ENCODE data around the gene PKP2. TPM values are rescaled to one million over a fixed set of nuclear protein-coding genes. Genes with fewer than 3 reads are reported as not detected.

PKP2 gene
- total and polyA plus RNA-seq, 9 of the 15 experiments (the other 6 are each of a cell fraction or from before 2014, with no cell fraction given): 1.6 to 4.2 (median 2.8) TPM

GRCh38 chr12:32903763-32904162 is 7.2 kb upstream of the PKP2 start:
- Histone ChIP-seq H3K9me3 (replicated peaks; ENCODE audit: control insufficient read depth, insufficient read depth, low read depth, low read length) (no peaks in the 10 kb centered on the region), H3K27me3 (ENCODE audit: control insufficient read depth in 2 of 2, insufficient read depth in 2 of 2, low read length in 2 of 2) (no peaks in the 10 kb centered on the region), H3K79me2 (ENCODE audit: control insufficient read depth, insufficient read depth, low read length) (no peaks in the 10 kb centered on the region), H3K9ac (ENCODE audit: insufficient read depth in 1 of 2, low read depth in 2 of 2, low read length in 2 of 2) (no peak overlapping the region), H3K4me2 (ENCODE audit: insufficient read depth, low read length) (no peak overlapping the region), H4K20me1 (replicated peaks; ENCODE audit: control insufficient read depth, insufficient read depth, low read length) (no peaks in the 10 kb centered on the region), H3K27ac (ENCODE audit: extremely low read depth, low read depth, low read length) (no peak overlapping the region), H3K4me1 (replicated peaks in 1 of 2; ENCODE audit: control insufficient read depth in 2 of 2, insufficient read depth in 2 of 2, low read length in 2 of 2) (no peaks in the 10 kb centered on the region; a peak in 1 of 5 replicates), H3K9me1 (ENCODE audit: control insufficient read depth, insufficient read depth, low read length) (no peaks in the 10 kb centered on the region), H3K36me3 (ENCODE audit: control insufficient read depth, insufficient read depth, low read length) (no peaks in the 10 kb centered on the region), H3K4me3 (no peak overlapping the region), H2AFZ (ENCODE audit: low read depth, low read length) (no peak overlapping the region)
- FAIRE-seq (no peak), ATAC-seq (no peak), DNase-seq (ENCODE audit: extremely low read depth in 1 of 4, low spot score in 3 of 4) (no peak)
- POLR2A ChIA-PET: no interaction called here
- in situ Hi-C loops (cut with MboI) (no loop called here), intact Hi-C loops (cut with micrococcal nuclease) (no loop called here)
- no TSS peak for BruUV-seq (replicated peaks)
- TF ChIP-seq MEF2A (IDR thresholded peaks at IDR 0.05; ENCODE audit: control insufficient read depth, low read depth, low read length) (no peak), NR2C1 (IDR thresholded peaks at IDR 0.05) (no peak), NR2C1 (tag; IDR thresholded peaks at IDR 0.05) (no peak), RBFOX2 (IDR thresholded peaks at IDR 0.05; ENCODE audit: low read depth, low read length) (no peak), CBFA2T3 (IDR thresholded peaks at IDR 0.05) (no peak), RBM22 (IDR thresholded peaks at IDR 0.05; ENCODE audit: low read depth, low read length, poor library complexity, severe bottlenecking) (no peak), MAFF (IDR thresholded peaks at IDR 0.05; ENCODE audit: low read length) (no peak)
- WGBS (ENCODE audit: insufficient coverage, low coverage, missing lambda C conversion rate): 0% methylated on average over 1 of the region's 1 CpG
- CTCF ChIA-PET (ENCODE audit: low intra/inter-chr PET ratio): interaction anchor here (0.5 kb wide), 1 partner anchor 24 kb away, joined by 3 read pairs; no protein-coding TSS in a partner anchor

- no peaks in the 10 kb centered on the region for H3K79me2 ChIP-seq (ENCODE audit: control insufficient read depth, insufficient read depth, low read length)
- no peaks in the 10 kb centered on the region for H3K9me1 ChIP-seq (ENCODE audit: control insufficient read depth, insufficient read depth, low read length)
- no peak overlapping the region for H3K27ac ChIP-seq (ENCODE audit: extremely low read depth, low read depth, low read length)
- in situ Hi-C loops (cut with MboI) (no loop called here), intact Hi-C loops (cut with micrococcal nuclease) (no loop called here)
- no peak overlapping the region for H3K4me2 ChIP-seq (ENCODE audit: insufficient read depth, low read length)
- WGBS (ENCODE audit: insufficient coverage, low coverage, missing lambda C conversion rate): 9% methylated on average over 1 of the region's 1 CpG
- no peaks in the 10 kb centered on the region for H3K9me3 ChIP-seq (replicated peaks; ENCODE audit: control insufficient read depth, insufficient read depth, low read depth, low read length)
- DNase-seq (ENCODE audit: extremely low read depth in 1 of 4, low spot score in 3 of 4) (no peak), ATAC-seq (no peak), FAIRE-seq (no peak)
- H3K36me3 ChIP-seq (ENCODE audit: control insufficient read depth, insufficient read depth, low read length): no peaks in the 10 kb centered on the region
- H4K20me1 ChIP-seq (replicated peaks; ENCODE audit: control insufficient read depth, insufficient read depth, low read length): no peaks in the 10 kb centered on the region
- POLR2A ChIA-PET: no interaction called here
- no peak overlapping the region for H3K4me3 ChIP-seq
- no peaks in the 10 kb centered on the region; a peak in 1 of 5 replicates for H3K4me1 ChIP-seq (replicated peaks in 1 of 2; ENCODE audit: control insufficient read depth in 2 of 2, insufficient read depth in 2 of 2, low read length in 2 of 2)
- H3K9ac ChIP-seq (ENCODE audit: insufficient read depth in 1 of 2, low read depth in 2 of 2, low read length in 2 of 2): no peak overlapping the region
- H3K27me3 ChIP-seq (ENCODE audit: control insufficient read depth in 2 of 2, insufficient read depth in 2 of 2, low read length in 2 of 2): no peaks in the 10 kb centered on the region
- no TSS peak for BruUV-seq (replicated peaks)
- CTCF ChIA-PET (ENCODE audit: low intra/inter-chr PET ratio): interaction anchor here (0.5 kb wide), 1 partner anchor 24 kb away, joined by 3 read pairs; no protein-coding TSS in a partner anchor
- H2AFZ ChIP-seq (ENCODE audit: low read depth, low read length): no peak overlapping the region
- TF ChIP-seq LARP7 (IDR thresholded peaks at IDR 0.05) (no peak), PCBP2 (IDR thresholded peaks at IDR 0.05; ENCODE audit: low read depth, low read length, poor library complexity, severe bottlenecking) (no peak), RBM34 (IDR thresholded peaks at IDR 0.05; ENCODE audit: borderline replicate concordance, insufficient read depth, low read length) (no peak), ZNF384 (IDR thresholded peaks at IDR 0.05; ENCODE audit: low read depth, low read length) (no peak), PHB (CRISPR knock-in tag; IDR thresholded peaks at IDR 0.05) (no peak), NR2C1 (IDR thresholded peaks at IDR 0.05) (no peak), NR2C1 (tag; IDR thresholded peaks at IDR 0.05) (no peak), NR2F6 (CRISPR knock-in tag; IDR thresholded peaks at IDR 0.05) (no peak), MAFG (tag; conservative IDR thresholded peaks at IDR 0.05) (peak; percentile 46), PRDM10 (IDR thresholded peaks at IDR 0.05; ENCODE audit: partially characterized antibody) (no peak), C11orf30 (IDR thresholded peaks at IDR 0.05; ENCODE audit: low read depth) (0 out of 2 replicates have a peak, but pooled peaks have one; percentile 38)
Measured at GRCh38 chr12:32903318-32903717, 6.7 kb upstream of the PKP2 start.
